HG03432 (cell line): Measurements from ENCODE around the gene NOL9.
"Not testable (repeated sequence)": the region's sequence is repeated elsewhere in the genome, so short reads cannot be mapped to it uniquely, and the experiment has no call there.

ENCODE experiments used
- ATAC-seq: cut with Tn5 transposase; IDR thresholded peaks from one replicate; pipeline ENCODE4 v1.9.1; 2021; ENCODE audit warnings: mild to moderate bottlenecking, moderate library complexity; ENCODE audit not compliant: unreplicated experiment

The NOL9 gene

DNA sequence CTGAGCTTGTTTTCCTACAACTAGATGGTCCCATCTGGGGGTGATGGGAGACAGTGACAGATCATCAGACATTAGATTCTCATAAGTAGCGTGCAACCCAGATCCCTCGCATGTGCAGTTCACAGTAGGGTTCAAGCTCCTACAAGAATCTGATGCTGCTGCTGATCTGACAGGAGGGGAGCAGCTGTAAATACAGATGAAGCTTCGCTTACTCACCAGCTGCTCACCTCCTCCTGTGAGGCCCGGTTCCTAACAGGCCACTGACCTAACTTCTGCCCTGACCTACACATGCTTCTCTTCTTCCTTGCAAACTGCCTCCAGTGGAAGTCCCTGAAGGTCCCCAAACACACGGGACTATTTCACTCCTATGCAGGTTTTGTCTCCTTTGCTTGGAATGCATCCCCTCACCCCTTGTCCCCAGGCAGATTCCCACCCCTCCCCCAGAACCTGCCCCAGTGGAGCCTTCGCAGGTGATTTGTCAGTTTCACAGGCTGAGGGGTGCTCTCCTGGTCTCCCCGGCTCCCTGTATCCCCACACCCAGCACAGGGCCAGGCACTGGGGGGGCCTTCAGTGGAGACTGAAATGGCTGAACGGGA is 19.8 kb upstream of the NOL9 start:
- no peak for ATAC-seq

DNA sequence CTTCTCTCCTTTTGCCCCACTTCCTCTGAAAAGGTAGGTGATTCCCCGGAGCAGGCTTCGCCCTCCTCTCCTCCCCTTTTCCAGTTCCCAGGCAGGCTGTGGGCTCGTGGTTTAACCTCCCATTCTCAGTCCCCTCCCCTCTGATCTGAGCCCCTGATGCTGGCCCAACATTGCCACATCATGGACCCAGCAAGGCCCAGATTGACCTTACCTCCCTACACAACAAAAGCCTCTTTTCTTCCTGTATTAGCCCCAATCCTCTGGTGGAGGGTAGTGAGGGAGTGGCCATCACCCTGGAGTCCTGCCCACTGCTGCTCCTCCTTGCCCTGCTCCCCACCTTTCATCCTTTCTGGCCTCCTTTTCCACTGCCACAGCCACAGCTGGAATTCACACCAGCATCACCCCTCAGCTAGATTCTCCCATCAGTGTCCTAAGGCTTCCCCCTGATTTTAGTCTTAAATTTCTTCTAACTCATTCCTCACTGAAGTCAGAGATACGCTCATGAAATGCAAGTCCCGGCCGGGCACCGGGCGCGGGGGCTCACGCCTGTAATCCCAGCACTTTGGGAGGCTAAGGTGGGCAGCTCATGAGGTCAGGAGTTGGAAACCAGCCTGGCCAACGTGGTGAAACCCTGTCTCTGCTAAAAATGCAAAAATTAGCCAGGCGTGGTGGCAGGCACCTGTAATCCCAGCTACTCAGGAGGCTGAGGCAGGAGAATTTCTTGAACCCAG is 18.5 kb upstream of the NOL9 start:
- ATAC-seq: no peak

DNA sequence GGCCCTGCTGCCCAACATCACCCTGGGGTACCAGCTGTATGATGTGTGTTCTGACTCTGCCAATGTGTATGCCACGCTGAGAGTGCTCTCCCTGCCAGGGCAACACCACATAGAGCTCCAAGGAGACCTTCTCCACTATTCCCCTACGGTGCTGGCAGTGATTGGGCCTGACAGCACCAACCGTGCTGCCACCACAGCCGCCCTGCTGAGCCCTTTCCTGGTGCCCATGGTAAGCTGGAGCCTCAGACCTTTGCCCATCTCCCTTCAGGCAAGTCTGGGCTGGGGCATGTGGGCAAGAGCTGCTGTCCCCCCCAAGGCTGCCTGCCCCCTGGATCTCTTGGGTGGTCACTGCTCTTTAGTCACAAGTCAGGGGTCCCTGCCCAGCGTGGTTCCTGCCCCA is 16.7 kb upstream of the NOL9 start:
- ATAC-seq: no peak

DNA sequence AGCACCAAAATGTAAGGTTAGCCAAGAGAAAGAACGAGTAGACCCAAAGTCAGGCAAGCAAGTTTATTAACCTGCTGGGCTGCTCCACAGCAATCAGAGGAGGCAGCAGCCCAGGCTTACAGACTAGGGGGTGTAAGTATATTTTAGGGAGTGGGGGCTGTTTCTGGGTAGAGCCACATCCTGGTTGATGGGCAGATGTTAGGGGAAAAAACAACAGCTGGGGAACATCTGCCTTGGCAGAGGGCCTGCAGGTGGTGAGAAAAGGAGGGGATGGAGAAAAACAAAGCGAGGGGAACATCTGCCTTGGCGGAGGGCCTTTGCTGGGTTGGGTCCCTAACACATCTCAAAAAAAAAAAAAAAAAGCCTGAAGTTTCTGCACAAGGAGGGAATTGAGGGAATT is 15.8 kb upstream of the NOL9 start:
- no peak for ATAC-seq

DNA sequence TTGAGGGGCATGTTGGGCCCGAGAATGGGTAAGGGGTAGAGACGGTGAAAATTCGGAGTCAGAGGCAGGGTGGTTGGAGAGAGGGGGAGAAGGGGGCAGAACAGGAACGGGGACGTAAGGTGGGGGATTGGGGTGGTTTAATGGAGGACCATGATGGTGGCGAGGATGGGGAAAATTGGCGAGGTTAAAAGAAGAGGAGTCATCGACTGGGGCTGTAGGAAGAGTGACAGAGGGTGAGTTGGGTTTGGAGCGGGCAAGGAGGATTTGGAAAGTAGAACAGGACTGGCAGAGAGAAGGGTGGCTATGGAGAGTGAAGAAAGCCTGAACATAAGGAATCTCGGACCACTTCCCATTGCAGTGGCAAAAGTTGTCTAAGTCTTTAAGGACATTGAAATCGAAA is 14.7 kb upstream of the NOL9 start:
- no peak for ATAC-seq

DNA sequence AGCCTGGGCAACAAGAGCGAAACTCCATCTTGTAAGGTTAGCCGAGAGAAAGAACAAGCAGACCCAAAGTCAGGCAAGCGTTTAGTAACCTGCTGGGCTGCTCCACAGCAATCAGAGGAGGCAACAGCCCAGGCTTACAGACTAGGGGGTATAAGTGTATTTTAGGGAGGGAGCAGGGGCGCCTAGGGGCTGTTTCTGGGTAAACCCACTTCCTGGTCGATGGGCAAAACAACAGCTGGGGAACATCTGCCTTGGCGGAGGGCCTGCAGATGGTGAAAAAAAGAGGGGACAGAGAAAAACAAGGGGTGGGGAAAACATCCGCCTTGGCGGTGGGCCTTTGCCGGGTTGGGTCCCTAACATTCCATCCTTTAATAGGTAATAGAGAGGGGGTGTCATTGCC is 6.0 kb upstream of the NOL9 start:
- ATAC-seq: no peak

DNA sequence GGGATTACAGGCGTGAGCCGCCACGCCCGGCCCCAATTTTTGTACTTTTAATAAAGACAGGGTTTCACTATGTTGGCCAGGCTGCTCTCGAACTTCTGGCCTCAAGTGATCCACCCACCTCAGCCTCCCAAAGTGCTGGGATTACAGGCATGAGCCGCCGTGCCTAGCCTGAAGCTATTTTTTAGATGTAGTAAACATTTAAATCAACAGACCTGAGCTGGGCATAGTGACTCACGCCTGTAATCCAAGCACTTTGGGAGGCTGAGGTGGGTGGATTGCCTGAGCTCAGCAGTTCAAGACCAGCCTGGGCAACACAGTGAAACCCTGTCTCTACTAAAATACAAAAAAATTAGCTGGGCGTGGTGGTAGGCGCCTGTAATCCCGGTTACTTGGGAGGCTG is 4.8 kb upstream of the NOL9 start:
- ATAC-seq: not testable (repeated sequence)

DNA sequence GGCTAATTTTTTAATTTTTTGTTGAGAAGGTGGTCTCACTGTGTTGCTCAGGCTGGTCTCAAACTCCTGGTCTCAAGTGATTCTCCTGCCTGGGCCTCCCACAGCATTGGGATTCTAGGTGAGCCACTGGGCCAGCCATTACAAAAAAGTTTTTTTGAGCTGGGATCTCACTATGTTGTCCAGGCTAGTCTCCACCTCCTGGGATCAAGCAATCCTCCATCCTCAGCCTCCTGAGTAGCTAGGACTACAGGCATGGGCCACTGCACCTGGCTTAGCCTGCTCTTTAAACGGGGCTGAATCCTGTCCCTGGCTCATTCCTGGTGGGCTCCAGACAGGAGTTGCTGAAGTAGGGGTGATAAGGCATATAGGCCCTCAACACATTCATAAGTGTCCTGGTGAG is 3.3 kb upstream of the NOL9 start:
- ATAC-seq: no peak

DNA sequence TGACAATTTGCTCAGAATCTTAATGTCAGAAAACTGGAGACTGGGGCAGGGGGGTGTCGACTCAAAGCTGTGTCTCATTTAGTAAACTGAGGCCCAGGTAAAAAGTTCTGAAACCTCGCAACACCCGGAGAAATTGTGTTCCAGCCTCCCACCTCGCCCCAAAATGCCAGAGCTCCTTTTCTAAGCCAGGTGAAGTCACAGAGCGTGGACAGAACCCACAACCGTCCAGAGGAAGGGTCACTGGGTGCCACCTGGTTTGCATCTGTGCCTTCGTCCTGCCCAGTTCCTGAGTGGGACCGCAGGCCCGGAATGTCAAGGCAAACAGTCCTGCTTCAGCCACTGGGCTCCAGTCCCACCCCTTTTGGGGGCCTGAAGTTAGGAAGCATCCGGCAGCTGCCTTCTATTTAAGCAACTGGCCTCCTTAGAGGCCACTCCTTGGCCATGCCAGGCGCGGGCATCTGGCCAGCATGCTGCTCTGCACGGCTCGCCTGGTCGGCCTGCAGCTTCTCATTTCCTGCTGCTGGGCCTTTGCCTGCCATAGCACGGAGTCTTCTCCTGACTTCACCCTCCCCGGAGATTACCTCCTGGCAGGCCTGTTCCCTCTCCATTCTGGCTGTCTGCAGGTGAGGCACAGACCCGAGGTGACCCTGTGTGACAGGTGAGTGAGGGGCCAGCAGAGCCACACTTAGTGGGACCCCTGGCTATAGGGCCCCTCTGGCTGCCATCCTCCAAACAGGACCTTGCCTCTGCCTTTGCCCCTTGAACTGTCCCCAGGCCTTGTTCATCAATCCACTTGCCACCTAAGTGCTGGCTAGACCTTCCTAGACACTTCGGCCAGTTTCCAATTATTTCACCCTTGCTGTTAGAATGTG is 830 bp upstream of the NOL9 start, which contains the start of gene TAS1R1:
TSS of gene TAS1R1 (plus strand) at position 401 of the 872 bp plus-strand sequence. CDS start at position 468, 67 bp downstream.
- ATAC-seq: no peak

DNA sequence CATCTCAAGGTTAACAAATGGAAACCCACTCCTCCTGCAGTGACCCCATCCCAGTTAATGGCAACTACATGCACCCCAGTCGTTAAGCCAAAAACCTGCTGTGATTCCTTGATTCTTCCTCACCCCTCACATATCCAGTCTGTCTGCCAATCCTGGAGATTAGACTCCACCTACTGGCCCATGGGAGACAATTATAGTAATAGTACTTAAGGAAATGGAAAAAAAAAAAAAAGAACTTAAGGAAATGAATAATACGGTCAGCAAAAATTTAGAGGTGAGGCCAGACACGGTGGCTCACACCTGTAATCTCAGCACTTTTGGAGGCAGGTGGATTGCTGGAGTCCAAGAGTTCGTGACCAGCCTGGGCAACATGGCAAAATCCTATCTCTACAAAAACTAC is 7.0 kb downstream of the NOL9 start:
- ATAC-seq: no peak

DNA sequence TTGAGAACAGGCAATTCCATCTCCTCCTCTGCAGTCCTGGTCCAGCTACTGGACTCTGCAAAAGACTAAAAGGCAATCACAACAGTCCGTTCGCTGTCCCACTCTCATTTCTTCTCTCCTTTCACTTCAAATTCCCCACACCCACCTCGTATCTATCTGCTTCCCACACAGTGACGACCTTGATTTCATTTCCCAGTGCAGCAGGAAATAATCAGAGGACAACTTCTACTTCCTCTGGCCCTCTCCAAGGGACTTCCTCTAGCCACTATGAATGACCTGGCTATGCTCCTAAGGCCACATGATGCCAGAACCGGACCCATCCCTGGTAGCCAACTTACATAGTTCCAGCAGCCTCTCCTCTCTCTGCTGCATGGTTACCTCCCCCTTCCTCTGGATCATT is 8.0 kb downstream of the NOL9 start:
- ATAC-seq: no peak

DNA sequence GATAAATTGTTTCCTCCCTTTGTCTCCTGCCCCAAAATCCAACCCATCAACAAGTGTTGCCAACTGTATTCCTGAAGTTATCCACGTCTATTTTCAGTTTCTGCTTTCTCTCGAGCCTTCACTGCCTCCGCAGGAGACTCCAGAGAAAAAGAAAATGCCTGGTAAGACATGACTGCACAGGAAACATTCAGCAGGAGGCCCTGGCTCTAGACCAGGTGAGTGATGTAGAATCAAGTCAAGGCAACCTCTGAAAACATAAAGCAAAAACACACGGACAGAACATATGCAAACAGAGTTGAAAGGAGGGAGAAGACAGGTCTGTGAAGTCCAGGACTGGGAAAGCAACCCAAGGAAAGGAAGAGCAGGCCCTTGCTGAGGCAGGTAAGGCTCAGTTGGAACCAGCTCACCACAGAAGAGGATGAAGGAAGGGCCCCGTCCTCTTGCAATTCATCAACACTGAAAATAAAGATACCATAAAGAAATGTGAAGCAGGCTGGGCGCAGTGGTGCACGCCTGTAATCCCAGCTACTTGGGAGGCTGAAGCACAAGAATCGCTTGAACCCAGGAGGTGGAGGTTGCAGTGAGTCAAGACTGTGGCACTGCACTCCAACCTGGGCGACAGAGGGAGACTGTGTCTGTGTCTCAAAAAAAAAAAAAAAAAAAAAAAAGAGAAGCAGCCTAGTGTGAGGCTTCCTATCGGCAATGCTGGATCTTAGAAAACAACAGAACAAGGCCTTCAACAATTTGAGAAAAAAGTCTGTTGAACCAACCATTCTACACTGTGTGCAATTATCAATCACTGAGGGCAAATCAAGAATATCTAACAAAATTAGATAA is 8.8 kb downstream of the NOL9 start:
- ATAC-seq: no peak

DNA sequence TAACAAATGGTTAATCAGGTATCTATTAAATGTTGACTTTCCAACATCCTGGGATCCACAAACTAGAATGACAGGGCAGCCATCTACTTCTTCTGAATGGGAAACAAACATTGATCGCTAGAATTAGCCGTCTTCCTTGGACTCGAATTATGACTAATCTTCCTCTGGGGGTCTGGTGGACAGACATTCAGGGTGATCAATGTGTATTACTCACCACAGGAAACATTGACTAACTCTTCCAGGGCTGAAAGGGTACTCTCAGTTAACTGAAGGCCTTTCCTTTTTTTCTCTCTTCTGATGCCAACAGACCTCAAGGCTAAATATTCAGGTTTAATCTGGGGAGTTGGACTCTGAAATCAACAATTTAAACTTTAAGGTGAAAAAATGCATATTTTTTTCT is 9.5 kb downstream of the NOL9 start:
- no peak for ATAC-seq

DNA sequence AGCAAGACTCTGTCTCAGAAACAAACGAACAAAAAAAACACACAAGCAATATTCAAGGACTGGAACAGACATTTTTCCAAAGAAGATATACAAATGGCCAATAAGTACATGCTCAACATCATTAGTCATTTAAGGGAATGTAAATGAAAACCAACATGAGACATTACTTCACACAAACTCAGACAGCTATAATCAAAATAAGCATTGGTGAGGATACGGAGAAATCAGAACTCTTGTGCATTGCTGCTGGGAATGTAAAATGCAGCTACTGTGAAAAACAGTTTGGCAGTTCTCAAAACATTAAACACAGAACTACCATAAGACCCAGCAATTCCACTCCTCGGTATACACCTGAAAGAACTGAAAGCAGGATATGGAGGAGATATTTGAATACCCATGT is 15.4 kb downstream of the NOL9 start:
- no peak for ATAC-seq

DNA sequence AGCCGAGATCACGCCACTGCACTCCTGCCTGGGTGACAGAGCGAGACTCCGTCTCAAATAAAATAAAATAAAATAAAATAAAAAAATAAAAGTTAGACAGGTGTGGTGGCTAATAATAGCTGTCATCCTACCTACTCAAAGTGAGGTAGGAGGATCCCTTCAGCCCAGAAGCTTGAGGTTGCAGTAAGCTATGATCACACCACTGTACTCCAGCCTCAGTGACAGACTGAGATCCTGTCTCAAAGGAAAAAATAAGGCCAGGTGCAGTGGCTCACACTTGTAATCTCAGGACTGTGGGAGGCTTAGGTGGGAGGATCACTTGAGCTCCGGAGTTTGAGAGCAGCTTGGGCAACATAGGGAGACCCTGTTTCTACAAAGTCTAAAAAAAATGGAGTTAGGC is 18.0 kb downstream of the NOL9 start:
- no peak for ATAC-seq

DNA sequence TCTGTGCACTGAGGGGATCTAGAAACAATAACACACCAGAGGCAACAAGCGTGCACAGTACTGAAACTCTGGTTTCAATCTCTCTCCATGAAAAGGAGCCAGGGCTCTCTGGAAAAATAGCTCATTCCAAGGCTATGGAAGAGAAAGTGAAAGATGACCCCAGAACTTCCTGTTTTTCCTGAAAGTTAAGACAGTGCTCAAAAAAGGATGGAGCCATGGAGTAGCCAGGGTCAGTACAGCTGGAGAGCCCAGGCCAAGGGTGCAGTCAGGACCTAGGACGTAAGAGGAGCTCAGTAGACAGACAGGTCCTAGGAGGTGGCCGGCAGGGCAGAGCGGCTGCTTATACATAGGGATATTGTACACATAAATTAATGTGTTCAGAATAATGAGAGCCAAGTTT is 19.1 kb downstream of the NOL9 start:
- no peak for ATAC-seq

DNA sequence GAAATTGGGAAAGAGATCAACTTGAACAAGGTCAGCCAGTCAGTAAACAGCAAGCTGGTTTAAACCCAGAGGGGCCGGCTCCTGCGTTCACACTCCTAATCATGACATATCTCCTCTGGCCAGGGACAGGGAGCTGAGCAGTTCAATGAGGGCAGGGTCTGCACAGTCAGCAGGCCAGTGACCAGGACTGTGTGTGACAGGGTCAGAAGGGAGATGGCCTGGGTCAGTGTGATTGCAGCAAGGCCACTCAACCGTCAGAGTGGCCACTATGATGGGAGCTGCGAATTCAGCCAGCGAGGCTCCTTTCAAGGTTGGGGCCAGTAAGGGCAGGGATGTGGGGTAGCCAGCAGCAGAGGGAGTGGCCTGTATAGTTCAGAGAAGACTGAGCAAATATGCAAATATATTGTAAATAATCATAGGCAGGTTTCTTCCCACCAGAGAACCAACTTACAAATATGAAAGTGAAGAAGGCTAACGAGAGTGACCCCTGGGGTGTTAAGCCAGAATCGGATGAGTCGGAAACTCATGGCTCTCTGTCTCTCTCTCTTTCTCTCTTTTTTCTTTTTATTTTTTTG is 20.0 kb downstream of the NOL9 start:
- ATAC-seq: no peak

DNA sequence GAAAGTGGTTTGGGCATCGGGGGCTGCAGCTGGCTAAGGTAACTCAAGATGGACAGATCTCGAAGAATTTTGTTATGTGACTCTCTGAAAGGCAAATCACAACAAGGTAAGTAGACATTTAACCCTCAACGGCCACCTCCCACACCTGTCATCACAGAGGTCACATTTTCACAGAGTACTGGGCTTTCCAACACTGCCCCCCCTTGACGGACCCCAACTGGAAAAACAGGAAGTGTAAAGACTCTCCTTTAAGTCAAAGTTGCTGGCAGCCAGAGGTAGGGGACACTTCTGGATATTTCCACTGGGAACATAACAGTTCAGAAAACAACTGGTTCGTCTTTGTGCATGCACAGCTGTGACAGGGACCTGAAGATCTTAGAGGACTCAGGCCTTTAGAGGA is 22.3 kb downstream of the NOL9 start:
- no peak for ATAC-seq

DNA sequence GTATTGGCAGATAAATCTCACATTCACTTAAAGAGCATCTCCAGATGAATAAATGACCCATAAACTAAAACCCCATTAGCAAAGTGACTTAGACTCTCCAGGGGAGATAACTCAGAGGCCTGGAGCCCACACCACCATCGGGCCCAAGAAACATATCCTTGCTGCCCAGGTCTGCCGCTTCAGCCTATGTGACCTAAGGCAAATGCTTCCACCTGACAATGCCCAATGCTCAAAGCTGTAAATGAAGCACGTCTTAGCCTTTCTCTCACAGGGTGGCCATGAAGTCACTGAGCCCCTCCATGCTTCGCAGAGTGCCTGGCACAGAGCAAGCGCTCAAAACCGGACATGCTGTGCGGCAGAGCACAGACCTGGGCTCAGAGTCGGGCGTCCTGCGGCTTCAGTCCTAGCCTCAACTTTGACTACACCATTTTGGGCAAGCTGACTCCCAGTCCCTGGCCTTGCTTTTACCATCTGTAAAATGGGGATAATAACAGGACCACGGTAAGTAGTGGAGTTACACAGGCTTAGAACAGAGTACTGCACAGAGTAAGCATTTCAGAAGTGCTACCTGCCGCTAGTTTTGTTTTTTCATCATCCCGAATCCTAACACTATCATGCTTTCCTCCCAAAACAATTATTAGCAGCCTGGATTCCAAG is 23.7 kb downstream of the NOL9 start:
- ATAC-seq: no peak

DNA sequence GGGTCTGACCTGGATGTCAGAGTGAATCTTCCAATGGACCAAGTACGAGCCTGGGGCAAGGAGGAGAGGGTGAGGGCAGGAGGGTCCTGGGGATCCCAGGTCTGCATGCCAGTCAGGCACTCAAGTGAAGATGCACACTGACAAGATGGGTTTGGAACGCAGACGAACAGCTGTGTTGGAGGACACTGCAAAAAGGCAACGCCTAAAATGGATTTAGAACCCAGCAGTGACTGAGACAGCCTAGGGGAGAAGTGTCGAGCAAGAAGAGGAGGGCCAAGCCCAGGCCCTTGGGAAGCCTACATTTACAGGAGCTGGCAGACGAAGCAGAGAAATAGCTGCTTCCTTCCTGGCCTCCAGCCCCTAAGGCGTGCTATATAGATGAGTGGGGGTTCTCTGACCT is 25.8 kb downstream of the NOL9 start:
- no peak for ATAC-seq
